DMS53 (cell line): ENCODE data around the gene ANKLE2.
"Not testable (repeated sequence)": the region's sequence is repeated elsewhere in the genome, so short reads cannot be mapped to it uniquely, and the experiment has no call there.

Experiments
- DNase-seq: peaks from one replicate; lab custom pipeline; 2025; lab: John Stamatoyannopoulos, UW

ANKLE2 gene

GRCh38 chr12:132761032-132761920 lies at the start of gene ANKLE2:
Gene ANKLE2 (minus strand): TSS chr12:132761832. CDS start chr12:132761798, 34 bp downstream.
- peak; percentile 80 for DNase-seq

DNA sequence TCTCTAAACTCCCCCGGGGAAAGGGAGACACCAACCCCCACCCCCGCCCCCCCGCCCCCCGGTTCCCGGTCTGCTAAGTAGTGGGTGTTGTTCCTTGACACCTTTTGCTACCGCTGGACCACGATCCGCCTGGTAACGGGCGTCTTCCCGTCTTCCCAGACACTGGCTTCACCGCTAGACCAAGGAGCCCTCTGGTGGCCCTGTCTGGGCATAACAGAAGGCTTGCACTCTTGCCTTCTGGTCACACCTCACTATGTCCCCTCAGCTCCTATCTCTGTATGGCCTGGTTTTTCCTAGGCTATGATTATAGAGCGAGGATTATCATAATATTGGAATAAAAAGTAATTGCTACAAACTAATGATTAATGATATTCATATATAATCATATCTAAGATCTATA lies 47.8 kb upstream of the ANKLE2 start:
- DNase-seq: peak; percentile 50

- DNase-seq: peak; percentile 28
Observed at GRCh38 chr12:132807295-132808092, 45.9 kb upstream of the ANKLE2 start.

GRCh38 chr12:132806857-132807256 lies 45.2 kb upstream of the ANKLE2 start:
- no peak for DNase-seq

GRCh38 chr12:132804426-132804861 lies 42.8 kb upstream of the ANKLE2 start:
- DNase-seq: peak; percentile 13

DNA sequence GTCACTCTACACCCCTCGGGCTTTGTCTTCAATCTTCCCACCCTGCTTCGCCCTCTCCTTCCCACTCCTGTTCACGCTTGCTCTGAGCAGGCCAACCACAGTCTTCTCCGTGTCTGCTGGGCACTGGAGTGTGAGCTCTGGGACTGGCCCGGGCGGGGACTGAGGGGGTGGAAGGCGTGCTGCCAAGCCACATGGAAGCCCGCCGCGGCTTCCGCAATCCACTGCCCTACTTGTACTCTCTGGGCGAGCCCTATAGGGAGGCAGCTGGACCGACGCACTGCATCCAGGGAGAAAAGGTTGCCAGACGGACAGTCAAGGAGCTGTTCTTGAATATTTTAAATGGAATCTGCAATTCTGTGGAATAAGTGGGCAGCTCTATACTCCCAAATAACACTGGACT lies 42.3 kb upstream of the ANKLE2 start:
- DNase-seq: no peak

DNA sequence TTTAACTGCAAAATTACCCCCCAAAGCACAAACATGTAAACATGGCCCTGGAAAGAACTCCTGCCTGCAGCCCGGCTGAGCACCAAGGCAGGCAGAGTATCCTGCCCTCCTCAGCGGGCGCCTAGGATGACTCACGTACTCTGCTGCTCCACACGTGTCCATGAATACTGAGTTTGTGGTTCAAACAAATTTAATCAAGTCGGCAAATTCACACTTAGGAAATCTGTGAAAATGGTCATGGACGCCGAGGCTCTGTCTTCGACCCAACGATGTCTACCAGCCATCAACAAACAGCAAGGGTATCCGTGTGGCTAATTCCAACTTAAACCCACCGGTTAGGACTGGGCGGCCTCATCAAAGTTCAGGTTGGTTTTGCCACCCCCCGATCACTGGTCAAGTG lies 41.5 kb upstream of the ANKLE2 start:
- DNase-seq: no peak

DNA sequence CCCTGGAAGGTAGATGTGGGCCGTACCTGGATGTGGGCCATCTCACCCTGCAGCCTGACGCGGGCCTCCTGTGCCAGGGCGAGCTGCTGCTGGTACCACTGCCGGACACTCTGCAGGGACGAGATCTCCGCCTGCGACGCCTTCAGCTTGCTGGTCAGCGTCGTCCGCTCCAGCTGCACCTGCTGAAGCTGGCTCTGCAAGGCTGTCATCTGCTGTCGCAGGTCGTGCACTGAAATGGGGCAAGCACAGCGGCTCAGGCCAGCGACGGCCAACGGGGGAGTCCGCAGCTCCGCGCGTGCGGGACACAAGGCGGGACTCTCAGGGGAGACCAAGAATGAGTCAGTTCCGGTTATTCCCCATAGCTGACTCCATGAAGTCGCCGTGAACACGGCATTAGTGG lies 40.1 kb upstream of the ANKLE2 start:
- DNase-seq: no peak

DNA sequence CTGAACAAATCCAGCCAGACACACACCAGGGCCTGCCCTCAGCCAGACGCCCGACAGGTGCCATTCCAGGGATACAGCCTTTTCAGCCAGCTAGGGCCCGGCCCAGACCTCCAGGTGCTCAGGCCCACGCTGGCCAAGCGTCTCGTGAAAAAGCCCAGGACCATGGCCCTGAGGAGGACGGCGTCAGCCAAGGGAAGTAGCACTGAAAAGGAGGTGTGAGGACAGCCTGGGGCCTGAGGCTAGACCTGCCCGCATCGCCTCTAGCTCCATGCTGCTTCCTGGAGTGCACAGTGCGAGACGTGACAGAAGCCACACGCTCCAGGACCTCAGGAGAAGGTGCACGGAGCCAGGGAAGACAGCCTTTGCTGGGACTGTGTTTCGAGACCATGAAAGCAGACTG lies 37.2 kb upstream of the ANKLE2 start:
- no peak for DNase-seq

- no peak for DNase-seq
Observed at GRCh38 chr12:132797820-132798570, 36.4 kb upstream of the ANKLE2 start.

GRCh38 chr12:132795847-132796246 lies 34.2 kb upstream of the ANKLE2 start:
- DNase-seq: no peak

DNA sequence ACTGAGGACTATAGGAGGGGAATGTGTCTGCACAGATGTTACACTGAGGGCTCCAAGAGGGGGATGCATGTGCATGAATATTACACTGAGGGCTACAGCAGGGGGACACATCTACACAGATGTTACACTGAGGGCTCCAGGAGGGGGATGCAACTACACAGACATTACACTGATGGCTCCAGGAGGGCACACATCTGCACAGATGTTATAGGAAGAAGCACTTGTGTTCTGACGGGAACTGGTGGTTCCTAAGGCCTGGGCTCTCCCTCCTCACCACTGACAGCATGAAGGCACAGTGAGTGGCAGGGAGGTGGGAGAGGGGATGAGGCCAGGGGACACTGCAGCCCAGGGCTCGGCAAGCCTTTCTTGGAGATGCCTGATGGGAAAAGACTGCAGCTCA lies 30.3 kb upstream of the ANKLE2 start:
- DNase-seq: not testable (repeated sequence)

DNA sequence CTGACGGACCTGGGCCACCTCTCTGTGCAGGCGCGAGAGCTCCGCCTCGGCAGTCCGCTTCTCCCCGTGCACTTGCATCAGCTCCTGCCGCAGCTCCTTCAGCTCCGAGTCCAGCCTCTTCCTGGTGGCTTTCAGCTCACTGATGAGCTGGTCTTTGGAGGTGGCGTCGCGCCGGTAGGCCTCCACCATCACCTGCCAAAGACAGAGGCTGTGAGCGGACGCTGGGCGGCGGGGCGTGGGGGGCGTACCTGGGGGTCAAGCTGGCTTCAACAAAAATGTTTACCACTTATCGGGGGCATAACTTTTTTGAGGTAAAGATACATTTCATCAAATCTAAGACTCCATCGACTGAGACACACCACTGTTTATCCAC lies 27.5 kb upstream of the ANKLE2 start:
- DNase-seq: no peak

- no peak for DNase-seq
Observed at GRCh38 chr12:132788375-132789098, 26.9 kb upstream of the ANKLE2 start.

DNA sequence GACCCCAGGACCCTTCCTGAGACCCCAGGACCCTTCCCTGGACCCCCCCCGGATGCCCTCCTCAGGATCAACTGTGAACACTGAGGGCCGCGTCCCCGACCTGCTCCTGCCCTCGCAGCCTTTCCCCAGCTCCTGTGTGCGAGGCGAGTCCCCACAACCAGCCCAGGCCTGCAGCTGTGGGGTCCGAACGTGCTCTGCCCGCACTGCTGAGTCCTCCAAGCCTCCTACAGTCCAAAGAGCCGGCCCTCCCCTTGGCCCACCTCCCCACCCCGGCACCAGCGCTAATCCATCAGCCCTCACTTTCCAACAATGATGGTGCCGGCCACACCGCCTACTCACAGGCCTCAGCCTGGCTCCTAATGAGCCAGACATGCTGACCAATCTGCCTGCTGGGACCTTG lies 26.2 kb upstream of the ANKLE2 start:
- DNase-seq: no peak

DNA sequence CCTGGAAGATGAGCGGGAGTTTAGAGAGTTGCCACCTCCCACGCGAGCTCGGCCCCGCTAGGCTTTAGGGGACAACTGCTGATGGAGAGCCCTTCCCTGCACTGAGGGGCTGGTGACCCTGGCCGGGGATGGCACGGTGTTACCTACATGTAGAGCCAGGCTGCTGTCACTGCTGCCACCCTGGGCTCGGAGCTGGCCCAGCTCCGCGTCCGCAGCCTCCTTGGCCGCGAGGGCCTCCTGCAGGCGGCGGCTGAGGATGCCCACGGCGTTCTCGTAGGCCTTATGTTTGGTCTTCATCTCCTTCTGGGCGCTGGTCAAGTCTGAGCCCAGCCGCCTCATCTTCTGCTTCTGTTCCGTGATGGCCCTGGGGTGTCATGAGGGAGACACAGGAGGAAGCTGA lies 24.6 kb upstream of the ANKLE2 start:
- DNase-seq: no peak

GRCh38 chr12:132784580-132784979 lies 22.9 kb upstream of the ANKLE2 start:
- DNase-seq: no peak

- no peak for DNase-seq
Observed at GRCh38 chr12:132783917-132784531, 22.4 kb upstream of the ANKLE2 start.

DNA sequence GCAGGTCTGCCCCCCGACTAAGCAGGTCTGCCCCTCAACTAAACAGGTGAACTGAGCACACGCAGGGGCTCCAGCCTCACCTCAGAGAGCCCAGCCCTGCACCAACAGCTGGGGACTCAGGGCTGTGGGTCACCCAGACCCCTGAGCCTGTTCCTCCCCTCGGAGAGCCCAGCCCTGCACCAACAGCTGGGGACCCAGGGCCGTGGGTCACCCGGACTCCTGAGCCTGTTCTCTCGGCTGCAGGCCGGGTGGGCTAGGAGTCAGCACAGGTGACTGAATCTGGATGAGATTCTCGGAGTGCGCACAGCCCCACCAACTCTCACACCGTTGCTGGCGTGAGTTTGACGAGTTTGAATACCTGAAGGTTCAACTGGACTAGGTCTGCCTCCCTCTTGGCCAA lies 20.3 kb upstream of the ANKLE2 start:
- no peak for DNase-seq

- DNase-seq: no peak
Observed at GRCh38 chr12:132779781-132780353, 18.2 kb upstream of the ANKLE2 start.

GRCh38 chr12:132777614-132778013 lies 16.0 kb upstream of the ANKLE2 start:
- DNase-seq: no peak
